Stomach smooth muscle (tissue), 2 donors: ENCODE results near the gene REXO4.
"Not testable (repeated sequence)": the region's sequence is repeated elsewhere in the genome, so short reads cannot be mapped to it uniquely, and the experiment has no call there.

Experiments
- H3K27ac ChIP-seq: one replicate; pipeline ENCODE4 v1.7.0; 2013; ENCODE audit warnings: mild to moderate bottlenecking, low read length, inconsistent platforms
- H3K27me3 ChIP-seq, 2 donors: one replicate each; pipeline ENCODE4 v1.7.0; 2013; ENCODE audit warnings: low read length in 2 of 2; ENCODE audit not compliant: insufficient read depth in 2 of 2, control insufficient read depth in 1 of 2
- H3K36me3 ChIP-seq, 2 donors: one replicate each; pipeline ENCODE4 v1.7.0; 2013; ENCODE audit warnings: low read length in 2 of 2; ENCODE audit not compliant: control insufficient read depth in 2 of 2, insufficient read depth in 2 of 2
- H3K4me1 ChIP-seq: one replicate; pipeline ENCODE4 v1.7.0; 2013; ENCODE audit warnings: low read length; ENCODE audit not compliant: control insufficient read depth, insufficient read depth
- H3K4me3 ChIP-seq, 2 donors: one replicate each; pipeline ENCODE4 v1.7.0; 2013; ENCODE audit warnings: low read length in 2 of 2
- H3K9ac ChIP-seq, 2 donors: one replicate each; pipeline ENCODE4 v1.7.0; 2013; ENCODE audit warnings: low read length in 2 of 2, mild to moderate bottlenecking in 1 of 2
- H3K9me3 ChIP-seq, 2 donors: one replicate each; pipeline ENCODE4 v1.7.0; 2013; ENCODE audit warnings: low read length in 2 of 2; ENCODE audit not compliant: control insufficient read depth in 2 of 2
- donor health status: healthy.
- donor health status: Pancreatic carcinoma.

Gene REXO4

GRCh38 chr9:133397895-133398294, 19.9 kb downstream of the REXO4 start:
- H3K9ac ChIP-seq, result no peak overlapping the region
- peaks cover 0 to 8% of the 10 kb centered on the region in 2 donors for H3K27me3 ChIP-seq
- H3K36me3 ChIP-seq, result peaks cover 0 to 2% of the 10 kb centered on the region in 2 donors
- H3K4me1 ChIP-seq, result no peaks in the 10 kb centered on the region
- H3K4me3 ChIP-seq, result no peak overlapping the region
- H3K27ac ChIP-seq, result no peak overlapping the region
- no peaks in the 10 kb centered on the region for H3K9me3 ChIP-seq

- H3K4me1 ChIP-seq, result no peaks in the 10 kb centered on the region
These were observed 20.4 kb downstream of the REXO4 start for GRCh38 chr9:133397370-133397769.

GRCh38 chr9:133396952-133397351, 20.9 kb downstream of the REXO4 start:
- Histone ChIP-seq H3K9ac (no peak overlapping the region), H3K9me3 (no peaks in the 10 kb centered on the region), H3K27ac (no peak overlapping the region), H3K4me3 (no peak overlapping the region), H3K4me1 (no peaks in the 10 kb centered on the region), H3K36me3 (no peaks in the 10 kb centered on the region), H3K27me3 (peaks cover 0 to 8% of the 10 kb centered on the region in 2 donors)

More at GRCh38 chr9:133397370-133397769, 20.4 kb downstream of the REXO4 start:
- H3K4me3 ChIP-seq, result no peak overlapping the region
- no peak overlapping the region for H3K27ac ChIP-seq
- no peaks in the 10 kb centered on the region for H3K36me3 ChIP-seq
- no peaks in the 10 kb centered on the region for H3K9me3 ChIP-seq
- no peak overlapping the region for H3K9ac ChIP-seq
- H3K27me3 ChIP-seq, result peaks cover 0 to 8% of the 10 kb centered on the region in 2 donors

- no peaks in the 10 kb centered on the region for H3K36me3 ChIP-seq
- H3K9me3 ChIP-seq, result no peaks in the 10 kb centered on the region
- no peak overlapping the region for H3K9ac ChIP-seq
- H3K4me1 ChIP-seq, result no peaks in the 10 kb centered on the region
- no peak overlapping the region for H3K4me3 ChIP-seq
- no peak overlapping the region for H3K27ac ChIP-seq
- H3K27me3 ChIP-seq, result peaks cover 6 to 17% of the 10 kb centered on the region in 2 donors
These were observed 23.0 kb downstream of the REXO4 start for GRCh38 chr9:133394687-133395271.

GRCh38 chr9:133393399-133393798, 24.4 kb downstream of the REXO4 start:
- Histone ChIP-seq H3K9ac (no peak overlapping the region), H3K36me3 (no peaks in the 10 kb centered on the region), H3K27me3 (peaks cover 14 to 18% of the 10 kb centered on the region in 2 donors), H3K4me1 (no peaks in the 10 kb centered on the region), H3K27ac (no peak overlapping the region), H3K4me3 (no peak overlapping the region), H3K9me3 (no peaks in the 10 kb centered on the region)

GRCh38 chr9:133392308-133392707, 25.5 kb downstream of the REXO4 start:
- H3K9me3 ChIP-seq, H3K4me1 ChIP-seq, H3K36me3 ChIP-seq, H3K4me3 ChIP-seq, H3K9ac ChIP-seq, H3K27ac ChIP-seq: not testable (repeated sequence)
- H3K27me3 ChIP-seq, result peaks cover 14 to 18% of the 10 kb centered on the region in 2 donors

- H3K36me3 ChIP-seq, H3K4me1 ChIP-seq, H3K9ac ChIP-seq, H3K4me3 ChIP-seq, H3K9me3 ChIP-seq, H3K27ac ChIP-seq: not testable (repeated sequence)
- H3K27me3 ChIP-seq, result peaks cover 14 to 18% of the 10 kb centered on the region in 2 donors
These were observed 26.4 kb downstream of the REXO4 start for GRCh38 chr9:133391449-133391848.

- no peaks in the 10 kb centered on the region for H3K36me3 ChIP-seq
- H3K4me3 ChIP-seq, result no peak overlapping the region
- H3K4me1 ChIP-seq, result no peaks in the 10 kb centered on the region
- peaks cover 14 to 18% of the 10 kb centered on the region in 2 donors for H3K27me3 ChIP-seq
- H3K27ac ChIP-seq, result no peak overlapping the region
- no peak overlapping the region for H3K9ac ChIP-seq
- no peaks in the 10 kb centered on the region for H3K9me3 ChIP-seq
These were observed 27.1 kb downstream of the REXO4 start for GRCh38 chr9:133390713-133391112.

GRCh38 chr9:133389562-133389961, 28.2 kb downstream of the REXO4 start:
- H3K27me3 ChIP-seq, result peaks cover 14 to 16% of the 10 kb centered on the region in 2 donors
- H3K9me3 ChIP-seq, result no peaks in the 10 kb centered on the region

GRCh38 chr9:133389025-133389557, 28.7 kb downstream of the REXO4 start:
- no peak overlapping the region for H3K9ac ChIP-seq

More at GRCh38 chr9:133389562-133389961, 28.2 kb downstream of the REXO4 start:
- H3K4me3 ChIP-seq, result no peak overlapping the region
- H3K27ac ChIP-seq, result no peak overlapping the region
- no peaks in the 10 kb centered on the region for H3K4me1 ChIP-seq
- no peaks in the 10 kb centered on the region for H3K36me3 ChIP-seq
- H3K9ac ChIP-seq, result no peak overlapping the region

GRCh38 chr9:133387680-133388079, 30.1 kb downstream of the REXO4 start:
- Histone ChIP-seq H3K4me1 (no peaks in the 10 kb centered on the region), H3K9ac (no peak overlapping the region), H3K4me3 (no peak overlapping the region), H3K27ac (no peak overlapping the region), H3K9me3 (no peaks in the 10 kb centered on the region), H3K36me3 (no peaks in the 10 kb centered on the region), H3K27me3 (peaks cover 10 to 14% of the 10 kb centered on the region in 2 donors)

More at GRCh38 chr9:133389025-133389557, 28.7 kb downstream of the REXO4 start:
- Histone ChIP-seq H3K36me3 (no peaks in the 10 kb centered on the region), H3K4me3 (no peak overlapping the region), H3K4me1 (no peaks in the 10 kb centered on the region), H3K9me3 (no peaks in the 10 kb centered on the region), H3K27ac (no peak overlapping the region), H3K27me3 (peaks cover 14 to 15% of the 10 kb centered on the region in 2 donors)
